SK-N-SH (cell line): Measurements from ENCODE around the gene TMEFF1. TPM values are rescaled to one million over a fixed set of nuclear protein-coding genes. Genes with fewer than 3 reads are reported as not detected.

Experiments
- CTCF ChIA-PET: fragments of 300-600, 350-600 bp; formaldehyde crosslinking; extraction: SDS; loops from one replicate; lab custom pipeline; 2021; lab: Yijun Ruan, JAX
- POLR2A ChIA-PET: fragments of 350-600 bp; sonication (Branson Sonifier 250); formaldehyde crosslinking; extraction: SDS; loops from one replicate; lab custom pipeline; 2020; ENCODE audit warnings: antibody characterized with exemption, inconsistent platforms; lab: Yijun Ruan, JAX
- DNase-seq: peaks from one replicate; pipeline ENCODE4 v3.0.0; 2012
- H2AFZ ChIP-seq: fragments of 200-600 bp; sonication (generic); 2 replicates; pipeline ENCODE4 v1.8.1; 2016; ENCODE audit warnings: antibody characterized with exemption, mild to moderate bottlenecking, low read depth
- H3F3A ChIP-seq: fragments of 200-600 bp; sonication (generic); replicated peaks from 2 replicates; pipeline ENCODE3; 2016; ENCODE audit warnings: antibody characterized with exemption, mild to moderate bottlenecking; ENCODE audit not compliant: insufficient read depth
- H3K27ac ChIP-seq, 2 experiments: fragments of 200-500 bp in 1 of 2; fragments of 200-600 bp in 1 of 2; sonication (Bioruptor generic) in 1 of 2; sonication (generic), shearing (Covaris generic) in 1 of 2; 2 replicates each; pipeline versions ENCODE4 v1.5.1 to v1.6.1; 2014 to 2016; ENCODE audit warnings: low read depth in 2 of 2, inconsistent platforms in 1 of 2, low read length in 1 of 2, mild to moderate bottlenecking in 1 of 2, mixed read lengths in 1 of 2
- H3K27me3 ChIP-seq: fragments of 200-600 bp; sonication (generic), shearing (Covaris generic); 2 replicates; pipeline ENCODE4 v1.6.1; 2016; ENCODE audit warnings: mixed run types; ENCODE audit not compliant: insufficient read depth
- H3K36me3 ChIP-seq, 2 experiments: fragments of 200-500 bp in 1 of 2; fragments of 200-600 bp in 1 of 2; sonication (Bioruptor generic) in 1 of 2; sonication (generic) in 1 of 2; replicated peaks in 1 of 2; 2 replicates each; pipeline versions ENCODE3 to v1.5.1; 2014 to 2016; ENCODE audit warnings: low read length in 1 of 2, mild to moderate bottlenecking in 1 of 2; ENCODE audit not compliant: insufficient read depth in 2 of 2, control insufficient read depth in 1 of 2
- H3K4me1 ChIP-seq, 2 experiments: fragments of 200-500 bp in 1 of 2; fragments of 200-600 bp in 1 of 2; sonication (Bioruptor generic) in 1 of 2; sonication (generic), shearing (Covaris generic) in 1 of 2; 2 replicates each; pipeline versions ENCODE4 v1.5.1 to v1.6.1; 2014 to 2016; ENCODE audit warnings: low read depth in 1 of 2, low read length in 1 of 2, mixed run types in 1 of 2; ENCODE audit not compliant: insufficient read depth in 2 of 2, control insufficient read depth in 1 of 2
- H3K4me2 ChIP-seq: fragments of 200-600 bp; sonication (generic), shearing (Covaris generic); 2 replicates; pipeline ENCODE4 v1.6.1; 2017; ENCODE audit warnings: mixed run types
- H3K4me3 ChIP-seq, 2 experiments: fragments of 200-500 bp in 1 of 2; fragments of 200-600 bp in 1 of 2; sonication (Bioruptor generic) in 1 of 2; sonication (generic), shearing (Covaris generic) in 1 of 2; 2 replicates each; pipeline versions ENCODE4 v1.5.1 to v1.8.1; 2014 to 2016; ENCODE audit warnings: low read depth in 2 of 2, inconsistent platforms in 1 of 2, low read length in 1 of 2, mild to moderate bottlenecking in 1 of 2, mixed read lengths in 1 of 2, moderate library complexity in 1 of 2
- H3K79me2 ChIP-seq: fragments of 200-600 bp; sonication (generic); 2 replicates; pipeline ENCODE4 v1.8.1; 2017; ENCODE audit warnings: mild to moderate bottlenecking; ENCODE audit not compliant: insufficient read depth
- H3K9ac ChIP-seq: fragments of 200-600 bp; sonication (generic); 2 replicates; pipeline ENCODE4 v1.6.1; 2017; ENCODE audit warnings: mixed run types
- H3K9me2 ChIP-seq: fragments of 200-600 bp; sonication (generic); 2 replicates; pipeline ENCODE4 v1.6.1; 2017; ENCODE audit warnings: mixed run types
- H3K9me3 ChIP-seq: fragments of 200-600 bp; sonication (generic); 2 replicates; pipeline ENCODE4 v1.6.1; 2017; ENCODE audit warnings: mixed run types, mild to moderate bottlenecking, moderate library complexity
- H4K20me1 ChIP-seq: fragments of 200-600 bp; sonication (generic); 2 replicates; pipeline ENCODE4 v1.6.1; 2017; ENCODE audit warnings: mild to moderate bottlenecking, mixed run types; ENCODE audit not compliant: insufficient read depth
- CTCF ChIP-seq: fragments of 200-600 bp; sonication (generic); IDR thresholded peaks from 2 replicates; pipeline ENCODE4 v1.6.1; 2017; ENCODE audit warnings: antibody characterized with exemption, mild to moderate bottlenecking, moderate library complexity
- EZH2phosphoT487 ChIP-seq: fragments of 200-600 bp; sonication (generic); IDR thresholded peaks from 2 replicates; pipeline ENCODE4 v1.6.1; 2017; ENCODE audit warnings: low read depth, mixed run types, mild to moderate bottlenecking, antibody characterized with exemption, moderate library complexity, borderline replicate concordance
- FOXJ3 ChIP-seq: sonication (generic); formaldehyde crosslinking; IDR thresholded peaks from 2 replicates; pipeline ENCODE4 v1.5.1; 2020; ENCODE audit warnings: mild to moderate bottlenecking, missing genetic modification reagents
- GABPA ChIP-seq: IDR thresholded peaks from 2 replicates; pipeline ENCODE4 v1.4.0; 2012; ENCODE audit warnings: low read depth, mild to moderate bottlenecking
- IRF3 ChIP-seq: fragments of 150-350 bp; IDR thresholded peaks from 2 replicates; pipeline ENCODE4 v1.6.1; 2016; ENCODE audit warnings: mild to moderate bottlenecking, low read depth, low read length
- JUND ChIP-seq: IDR thresholded peaks from 2 replicates; pipeline ENCODE4 v1.4.0; 2012
- MEF2A ChIP-seq: IDR thresholded peaks from 2 replicates; pipeline ENCODE4 v1.4.0; 2012; ENCODE audit warnings: low read depth, borderline replicate concordance
- POLR2AphosphoS5 ChIP-seq: IDR thresholded peaks from 2 replicates; pipeline ENCODE4 v1.6.1; 2012; ENCODE audit warnings: low read depth, low read length
- REST ChIP-seq: IDR thresholded peaks from 2 replicates; pipeline ENCODE4 v1.6.1; 2012; ENCODE audit warnings: mild to moderate bottlenecking, low read depth, low read length, moderate library complexity
- USF1 ChIP-seq: IDR thresholded peaks from 2 replicates; pipeline ENCODE4 v1.4.0; 2012; ENCODE audit warnings: low read depth, borderline replicate concordance
- YY1 ChIP-seq: IDR thresholded peaks from 2 replicates; pipeline ENCODE4 v1.4.0; 2012; ENCODE audit warnings: low read depth, mild to moderate bottlenecking
- WGBS: methylation state at CpG from one replicate; pipeline ENCODE4 v1.1.6; 2017; ENCODE audit warnings: low lambda C conversion rate; 5-methylcytosine and 5-hydroxymethylcytosine counted together
- polyA plus RNA-seq, 3 experiments: library from polyadenylated mRNA; depleted of rRNA; stranded (reverse); fragments of >200 nt; gene quantifications; 2 replicates each; pipeline ENCODE4 v1.2.3, GENCODE V29; 2012

The TMEFF1 gene
- polyA plus RNA-seq, 1 of the 3 experiments (the other 2 are of a cell fraction) = 2.5 TPM

- no peak for TF ChIP-seq USF1
- no peak for TF ChIP-seq IRF3
- no peak for TF ChIP-seq FOXJ3 (CRISPR knock-in tag)
Observed at GRCh38 chr9:100432736-100433135, 40.2 kb upstream of the TMEFF1 start (continued).

GRCh38 chr9:100436571-100436970 lies 36.4 kb upstream of the TMEFF1 start:
- peaks cover 12% of the 10 kb centered on the region for H3F3A ChIP-seq
- ChIA-PET CTCF (interaction anchor here (0.8 to 3.0 kb wide), 13 partner anchors 9 to 1273 kb away, joined by 3 to 29 read pairs (median 5); partner anchors contain the start of gene MSANTD3), POLR2A (no interaction called here)
- H3K79me2 ChIP-seq = peaks cover 100% of the 10 kb centered on the region
- H3K9me2 ChIP-seq = no peaks in the 10 kb centered on the region
- H3K4me3 ChIP-seq = no peak overlapping the region
- H3K9ac ChIP-seq = no peak overlapping the region
- H3K27ac ChIP-seq = no peak overlapping the region; a peak in 1 of 4 replicates
- H3K4me2 ChIP-seq = no peak overlapping the region
- no peaks in the 10 kb centered on the region for H3K27me3 ChIP-seq
- H3K4me1 ChIP-seq = peaks cover 0 to 4% of the 10 kb centered on the region in 2 experiments; a peak in 1 of 4 replicates
- peaks cover 2 to 9% of the 10 kb centered on the region in 2 experiments for H3K36me3 ChIP-seq
- no peak overlapping the region for H2AFZ ChIP-seq
- no peak for TF ChIP-seq POLR2AphosphoS5
- TF ChIP-seq CTCF = no peak
- TF ChIP-seq GABPA = no peak
- no peak for TF ChIP-seq MEF2A
- TF ChIP-seq EZH2phosphoT487 = no peak
- no peak for TF ChIP-seq REST
- no peak for TF ChIP-seq JUND
- no peak for TF ChIP-seq YY1
- TF ChIP-seq FOXJ3 (CRISPR knock-in tag) = no peak
- TF ChIP-seq, all 33 proteins: peak for 0
- DNase-seq = no peak
- Histone ChIP-seq H4K20me1 (peaks cover 85% of the 10 kb centered on the region), H3K9me3 (no peaks in the 10 kb centered on the region)
- WGBS = 95% methylated on average over 7 of the region's 7 CpGs
